CD4-positive, alpha-beta T cell treated with Interleukin-1 beta for 1 hour (primary cell): ENCODE measurements around the gene CENPS.
"Not testable (repeated sequence)": the region's sequence is repeated elsewhere in the genome, so short reads cannot be mapped to it uniquely, and the experiment has no call there.

Experiments used
- DNase-seq, 2 donors: peaks; one replicate each; pipeline ENCODE4 v3.0.0-alpha.2; 2020 to 2022

Gene CENPS

GRCh38 chr1:10430216-10431069, at the start of gene CENPS:
TSS of gene CENPS (plus strand) at chr1:10430433. CDS start at chr1:10430518, 85 bp downstream.
- peak; percentile 83 to 91 for DNase-seq

GRCh38 chr1:10380594-10381275, 49.5 kb upstream of the CENPS start:
- no peak for DNase-seq

GRCh38 chr1:10383630-10384029, 46.6 kb upstream of the CENPS start:
- DNase-seq, result no peak

- no peak for DNase-seq
Measured at GRCh38 chr1:10384219-10384618, 46.0 kb upstream of the CENPS start.

GRCh38 chr1:10386761-10387676, 43.2 kb upstream of the CENPS start:
- DNase-seq, result no peak

- DNase-seq, result peak; percentile 14
Measured at GRCh38 chr1:10387677-10388386, 42.4 kb upstream of the CENPS start.

- no peak for DNase-seq
Measured at GRCh38 chr1:10388387-10388715, 41.9 kb upstream of the CENPS start.

- DNase-seq, result no peak
Measured at GRCh38 chr1:10389271-10389973, 40.8 kb upstream of the CENPS start.

GRCh38 chr1:10396870-10397269, 33.4 kb upstream of the CENPS start:
- DNase-seq, result no peak

GRCh38 chr1:10398278-10398733, 31.9 kb upstream of the CENPS start:
- no peak for DNase-seq

GRCh38 chr1:10398734-10399443, 31.3 kb upstream of the CENPS start, which contains the start of gene PGD:
TSS of gene PGD (plus strand) at chr1:10399064. CDS start at chr1:10399118, 54 bp downstream.
- DNase-seq, result peak; percentile 96 to 97

- no peak for DNase-seq
Measured at GRCh38 chr1:10399444-10399941, 30.7 kb upstream of the CENPS start.

GRCh38 chr1:10400013-10400412, 30.2 kb upstream of the CENPS start:
- DNase-seq, result no peak

- no peak for DNase-seq
Measured at GRCh38 chr1:10401281-10401680, 29.0 kb upstream of the CENPS start.

GRCh38 chr1:10402729-10403274, 27.4 kb upstream of the CENPS start:
- DNase-seq, result no peak

GRCh38 chr1:10407201-10407600, 23.0 kb upstream of the CENPS start:
- no peak for DNase-seq

GRCh38 chr1:10415211-10415930, 14.9 kb upstream of the CENPS start:
- DNase-seq, result peak in 1 of 2 donors; percentile 43

- DNase-seq, result not testable (repeated sequence)
Measured at GRCh38 chr1:10415967-10416366, 14.3 kb upstream of the CENPS start.

- not testable (repeated sequence) for DNase-seq
Measured at GRCh38 chr1:10418741-10419140, 11.5 kb upstream of the CENPS start.

GRCh38 chr1:10419351-10419750, 10.9 kb upstream of the CENPS start:
- no peak for DNase-seq
